Stimulated activated CD8-positive, alpha-beta memory T cell treated with anti-CD3 and anti-CD28 coated beads, Interleukin-12 subunit alpha, Interleukin-12 subunit beta, amount 100 ng/mL, for 1 hour (primary cell): ENCODE measurements around the gene CPA2.
"Not testable (repeated sequence)": the region's sequence is repeated elsewhere in the genome, so short reads cannot be mapped to it uniquely, and the experiment has no call there.

Experiments
- DNase-seq: peaks from one replicate; pipeline ENCODE4 v3.0.0-alpha.2; 2020; ENCODE audit warnings: low read depth

Gene CPA2

DNA sequence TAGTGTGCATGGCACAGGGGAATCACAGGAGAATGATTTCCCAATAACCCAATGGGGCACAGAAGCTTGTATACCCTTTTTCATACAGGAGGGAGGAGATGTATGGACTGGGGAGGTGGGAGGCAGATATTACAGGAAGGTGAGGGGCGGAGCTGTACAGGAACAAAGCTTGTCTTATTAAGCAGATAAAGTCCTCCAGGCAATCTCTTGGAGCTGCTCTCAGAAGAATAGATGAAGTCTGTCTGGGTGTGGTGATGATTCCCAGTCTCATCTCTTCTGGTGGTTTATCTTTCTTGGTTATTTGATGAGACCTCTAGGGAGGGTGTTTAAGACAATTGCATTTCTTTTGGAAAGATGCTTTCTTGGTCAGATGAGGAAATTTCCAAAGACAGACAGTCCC, 52.9 kb downstream of the CPA2 start:
- DNase-seq, result no peak

GRCh38 chr7:130321542-130322229, 55.0 kb downstream of the CPA2 start:
- DNase-seq, result not testable (repeated sequence)

DNA sequence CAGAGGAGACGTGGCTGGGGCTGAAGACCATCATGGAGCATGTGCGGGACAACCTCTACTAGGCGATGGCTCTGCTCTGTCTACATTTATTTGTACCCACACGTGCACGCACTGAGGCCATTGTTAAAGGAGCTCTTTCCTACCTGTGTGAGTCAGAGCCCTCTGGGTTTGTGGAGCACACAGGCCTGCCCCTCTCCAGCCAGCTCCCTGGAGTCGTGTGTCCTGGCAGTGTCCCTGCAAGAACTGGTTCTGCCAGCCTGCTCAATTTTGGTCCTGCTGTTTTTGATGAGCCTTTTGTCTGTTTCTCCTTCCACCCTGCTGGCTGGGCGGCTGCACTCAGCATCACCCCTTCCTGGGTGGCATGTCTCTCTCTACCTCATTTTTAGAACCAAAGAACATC, 56.0 kb downstream of the CPA2 start:
- DNase-seq, result no peak

GRCh38 chr7:130324306-130324943, 57.8 kb downstream of the CPA2 start:
- no peak for DNase-seq

DNA sequence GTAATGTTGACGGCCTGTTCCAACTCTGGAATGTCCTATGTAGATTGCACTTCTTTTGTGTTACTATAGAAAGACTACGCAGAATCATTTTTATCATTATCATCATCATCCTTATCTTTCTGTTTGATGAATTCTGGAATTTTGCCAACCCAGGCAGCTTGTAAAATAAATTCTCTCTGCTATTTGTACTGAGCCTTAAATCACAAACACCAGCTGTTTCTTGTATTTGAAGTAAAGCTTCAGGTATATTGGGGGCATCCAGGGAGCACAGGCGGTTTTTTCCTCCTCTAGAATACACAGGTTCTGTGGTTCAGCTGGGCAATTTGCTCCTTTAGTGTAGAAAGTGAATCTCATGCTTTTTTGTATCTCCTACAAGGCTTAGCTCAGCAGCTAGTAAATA, 63.0 kb downstream of the CPA2 start:
- no peak for DNase-seq

- no peak for DNase-seq
Observed at GRCh38 chr7:130332259-130333053, 65.8 kb downstream of the CPA2 start.

- DNase-seq, result no peak
Observed at GRCh38 chr7:130333832-130334231, 67.2 kb downstream of the CPA2 start.

- no peak for DNase-seq
Observed at GRCh38 chr7:130334274-130334673, 67.6 kb downstream of the CPA2 start.

- DNase-seq, result no peak
Observed at GRCh38 chr7:130337410-130337971, 70.8 kb downstream of the CPA2 start.

DNA sequence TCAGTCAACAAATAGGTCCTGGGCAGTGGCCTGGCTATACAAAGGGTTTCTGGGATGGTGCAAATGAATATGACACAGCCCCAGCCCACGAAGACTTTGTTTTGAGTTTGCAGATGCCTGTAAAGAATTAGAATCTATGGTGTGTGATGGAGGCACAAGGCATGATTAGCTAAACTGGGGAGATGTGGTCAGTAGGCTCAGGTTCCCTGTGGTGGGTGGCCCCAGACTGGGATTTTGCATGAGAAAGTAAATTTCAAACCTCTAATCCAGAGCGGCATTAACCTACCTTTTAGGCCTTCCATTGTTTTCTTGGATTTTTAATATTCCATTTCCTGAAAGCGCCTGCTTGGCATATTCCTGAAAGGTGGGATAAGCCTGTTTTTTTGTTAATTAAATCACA, 71.6 kb downstream of the CPA2 start:
- DNase-seq, result no peak
